Lower leg skin (tissue), 3 donors: Measurements from ENCODE around the gene FCGR2B.
"Not testable (repeated sequence)": the region's sequence is repeated elsewhere in the genome, so short reads cannot be mapped to it uniquely, and the experiment has no call there.

ENCODE experiments used
- CTCF ChIP-seq, 3 donors: fragments of 450-650 bp; IDR thresholded peaks; one replicate each; pipeline ENCODE4 v1.5.1; 2016; ENCODE audit warnings: antibody characterized with exemption in 3 of 3, mild to moderate bottlenecking in 3 of 3, moderate library complexity in 2 of 3
- POLR2A ChIP-seq, 2 donors: fragments of 450-650 bp; IDR thresholded peaks; one replicate each; pipeline ENCODE4 v1.6.1; 2016 to 2017; ENCODE audit warnings: antibody characterized with exemption in 2 of 2, mild to moderate bottlenecking in 1 of 2, moderate library complexity in 1 of 2

GRCh38 chr1:161638251-161638993 is 24.5 kb upstream of the FCGR2B start:
- not testable (repeated sequence) for TF ChIP-seq CTCF, POLR2A (IDR thresholded peaks at IDR 0.05)
